Spleen (tissue), 7 donors: Measurements from ENCODE around the gene HIPK3.

Source experiments
- POLR2A ChIP-seq, 3 donors: fragments of 450-650 bp; IDR thresholded peaks; one replicate each; pipeline ENCODE4 v1.5.1; 2017; ENCODE audit warnings: antibody characterized with exemption in 3 of 3, mild to moderate bottlenecking in 1 of 3
- POLR2AphosphoS5 ChIP-seq, 3 donors: sonication (generic); formaldehyde crosslinking; IDR thresholded peaks; one replicate each; pipeline ENCODE4 v1.5.1; 2017; ENCODE audit warnings: antibody characterized with exemption in 3 of 3
- TF ChIP-seq, protein P1 (sequence below), 11 experiments: fragments of 200-600 bp in 7 of 11; fragments of 450-650 bp in 4 of 11; sonication (generic) in 4 of 11; IDR thresholded peaks in 8 of 11; conservative IDR thresholded peaks in 3 of 11; 1 replicate in 7 of 11; 2 replicates in 4 of 11; pipeline versions ENCODE4 v1.4.0 to v1.8.0; 2016 to 2021; ENCODE audit warnings: antibody characterized with exemption in 11 of 11, inconsistent platforms in 4 of 11, mild to moderate bottlenecking in 1 of 11
- donor health status: DM: no; HTN: no; CAD: no; lungs with moderate emphysema.
- donor health status: DM: no; HTN: no; CAD: no.
- donor health status: DM: no; HTN: no; CAD: no.

DNA sequence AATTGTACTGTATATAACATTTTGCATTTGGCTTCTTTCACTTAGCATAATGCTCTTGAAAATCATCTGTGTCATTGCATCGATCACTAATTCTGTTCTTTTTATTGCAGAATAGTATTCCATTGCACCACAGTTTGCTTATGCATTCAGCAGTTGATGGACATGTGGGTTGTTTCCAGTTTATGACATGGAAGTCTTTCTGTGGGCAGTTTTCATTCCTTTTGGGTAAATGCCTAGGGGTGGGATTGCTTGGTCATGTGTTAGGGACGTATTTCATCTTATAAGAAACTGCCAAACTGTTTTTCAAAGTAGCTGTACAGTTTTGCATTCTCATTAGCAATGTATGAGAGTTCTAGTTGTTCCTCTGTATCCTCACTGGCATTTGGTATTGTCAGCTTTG lies 127.0 kb downstream of the HIPK3 start:
- TF ChIP-seq POLR2A (IDR thresholded peaks at IDR 0.05) (no peak), POLR2AphosphoS5 (IDR thresholded peaks at IDR 0.05) (no peak)
- TF ChIP-seq, protein P1, sequence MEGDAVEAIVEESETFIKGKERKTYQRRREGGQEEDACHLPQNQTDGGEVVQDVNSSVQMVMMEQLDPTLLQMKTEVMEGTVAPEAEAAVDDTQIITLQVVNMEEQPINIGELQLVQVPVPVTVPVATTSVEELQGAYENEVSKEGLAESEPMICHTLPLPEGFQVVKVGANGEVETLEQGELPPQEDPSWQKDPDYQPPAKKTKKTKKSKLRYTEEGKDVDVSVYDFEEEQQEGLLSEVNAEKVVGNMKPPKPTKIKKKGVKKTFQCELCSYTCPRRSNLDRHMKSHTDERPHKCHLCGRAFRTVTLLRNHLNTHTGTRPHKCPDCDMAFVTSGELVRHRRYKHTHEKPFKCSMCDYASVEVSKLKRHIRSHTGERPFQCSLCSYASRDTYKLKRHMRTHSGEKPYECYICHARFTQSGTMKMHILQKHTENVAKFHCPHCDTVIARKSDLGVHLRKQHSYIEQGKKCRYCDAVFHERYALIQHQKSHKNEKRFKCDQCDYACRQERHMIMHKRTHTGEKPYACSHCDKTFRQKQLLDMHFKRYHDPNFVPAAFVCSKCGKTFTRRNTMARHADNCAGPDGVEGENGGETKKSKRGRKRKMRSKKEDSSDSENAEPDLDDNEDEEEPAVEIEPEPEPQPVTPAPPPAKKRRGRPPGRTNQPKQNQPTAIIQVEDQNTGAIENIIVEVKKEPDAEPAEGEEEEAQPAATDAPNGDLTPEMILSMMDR (IDR thresholded peaks at IDR 0.05 in 8 of 11, conservative IDR thresholded peaks at IDR 0.05 in 3 of 11), result no peak
